DOHH2 (cell line): ENCODE data around the gene CTSD.

Experiments used
- H3F3A ChIP-seq: fragments of 200-600 bp; sonication (generic), shearing (Covaris generic); 2 replicates; pipeline ENCODE4 v1.6.0; 2016; ENCODE audit warnings: antibody characterized with exemption, mild to moderate bottlenecking; ENCODE audit not compliant: control insufficient read depth, insufficient read depth
- H3K27ac ChIP-seq: fragments of 200-600 bp; sonication (generic); 2 replicates; pipeline ENCODE4 v1.5.1; 2014; ENCODE audit warnings: low read depth, mild to moderate bottlenecking, low read length, moderate library complexity
- H3K27me3 ChIP-seq: fragments of 200-600 bp; sonication (generic); 2 replicates; pipeline ENCODE4 v1.6.1; 2014; ENCODE audit warnings: mild to moderate bottlenecking, low read length, mixed read lengths; ENCODE audit not compliant: control insufficient read depth
- H3K36me3 ChIP-seq: fragments of 200-600 bp; sonication (generic); 2 replicates; pipeline ENCODE4 v1.6.1; 2014; ENCODE audit warnings: mild to moderate bottlenecking, low read length, moderate library complexity, mixed read lengths; ENCODE audit not compliant: control insufficient read depth
- H3K4me1 ChIP-seq: fragments of 200-600 bp; sonication (generic); 2 replicates; pipeline ENCODE4 v1.6.1; 2014; ENCODE audit warnings: mild to moderate bottlenecking, low read length, mixed read lengths; ENCODE audit not compliant: control insufficient read depth
- H3K4me2 ChIP-seq: fragments of 200-600 bp; sonication (generic); 2 replicates; pipeline ENCODE4 v1.6.0; 2014; ENCODE audit warnings: mild to moderate bottlenecking, low read length, moderate library complexity
- H3K4me3 ChIP-seq: fragments of 200-600 bp; sonication (generic); 2 replicates; pipeline ENCODE4 v1.5.1; 2014; ENCODE audit warnings: mild to moderate bottlenecking, low read length, mixed read lengths
- H3K79me2 ChIP-seq: fragments of 200-600 bp; sonication (generic); 2 replicates; pipeline ENCODE4 v1.6.1; 2014; ENCODE audit warnings: mild to moderate bottlenecking, low read length, mixed read lengths; ENCODE audit not compliant: control insufficient read depth
- H3K9me2 ChIP-seq: fragments of 200-600 bp; sonication (generic); replicated peaks from 2 replicates; pipeline ENCODE4 v1.6.1; 2014; ENCODE audit warnings: mild to moderate bottlenecking, low read length, mixed read lengths; ENCODE audit not compliant: control insufficient read depth
- H3K9me3 ChIP-seq: fragments of 200-600 bp; sonication (generic); 2 replicates; pipeline ENCODE4 v1.6.1; 2014; ENCODE audit warnings: antibody characterized with exemption, low read length, mixed read lengths; ENCODE audit not compliant: control insufficient read depth, insufficient read depth
- H4K20me1 ChIP-seq: fragments of 200-600 bp; sonication (generic); 2 replicates; pipeline ENCODE4 v1.6.0; 2014; ENCODE audit warnings: low read depth, mild to moderate bottlenecking, antibody characterized with exemption, low read length, moderate library complexity; ENCODE audit not compliant: control insufficient read depth, insufficient read depth
- CTCF ChIP-seq: fragments of 200-600 bp; sonication (generic); IDR thresholded peaks from one replicate; pipeline ENCODE4 v1.5.1; 2014; ENCODE audit warnings: antibody characterized with exemption, mild to moderate bottlenecking, low read depth, low read length; ENCODE audit not compliant: poor library complexity, severe bottlenecking
- EZH2phosphoT487 ChIP-seq: fragments of 200-600 bp; sonication (generic); IDR thresholded peaks from 2 replicates; pipeline ENCODE4 v1.6.1; 2017; ENCODE audit warnings: borderline replicate concordance, mild to moderate bottlenecking, antibody characterized with exemption, low read length, moderate library complexity, mixed read lengths

CTSD gene

DNA sequence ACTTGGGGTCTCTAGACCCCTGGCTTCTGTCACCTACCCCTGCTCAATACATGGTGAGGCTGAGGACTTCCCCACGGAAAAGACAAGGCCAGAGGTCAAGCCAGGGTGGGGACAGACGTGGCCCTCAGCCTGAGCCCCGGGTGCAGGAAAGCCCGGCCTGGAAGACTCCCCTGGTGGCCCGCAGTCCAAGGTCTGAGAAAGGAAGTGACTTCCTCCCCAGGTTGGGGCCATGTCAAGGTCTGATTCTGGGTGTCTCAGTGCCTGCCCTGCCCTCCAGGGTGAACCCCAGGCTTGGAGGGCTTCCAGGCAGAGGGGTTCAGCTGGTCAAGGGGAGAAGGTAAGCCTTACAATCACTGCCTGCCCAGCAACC, 3.9 kb downstream of the CTSD start:
- peaks cover 27% of the 10 kb centered on the region for H3K4me1 ChIP-seq
- no peaks in the 10 kb centered on the region for H4K20me1 ChIP-seq
- H3K36me3 ChIP-seq: no peaks in the 10 kb centered on the region
- H3K4me3 ChIP-seq: no peak overlapping the region
- no peaks in the 10 kb centered on the region for H3F3A ChIP-seq
- H3K4me2 ChIP-seq: no peak overlapping the region
- H3K79me2 ChIP-seq: no peaks in the 10 kb centered on the region
- TF ChIP-seq CTCF: no peak
- no peak for TF ChIP-seq EZH2phosphoT487
- H3K27ac ChIP-seq: no peak overlapping the region
- H3K9me2 ChIP-seq: no peaks in the 10 kb centered on the region
- no peaks in the 10 kb centered on the region for H3K27me3 ChIP-seq
- no peaks in the 10 kb centered on the region for H3K9me3 ChIP-seq

GRCh38 chr11:1759151-1759850, 4.4 kb downstream of the CTSD start:
- no peak for TF ChIP-seq EZH2phosphoT487
- Histone ChIP-seq H3K4me2 (no peak overlapping the region), H4K20me1 (no peaks in the 10 kb centered on the region), H3K9me2 (no peaks in the 10 kb centered on the region), H3K4me1 (peaks cover 25% of the 10 kb centered on the region), H3K27ac (no peak overlapping the region), H3K27me3 (no peaks in the 10 kb centered on the region), H3K79me2 (no peaks in the 10 kb centered on the region), H3K9me3 (no peaks in the 10 kb centered on the region), H3K36me3 (no peaks in the 10 kb centered on the region), H3K4me3 (no peak overlapping the region), H3F3A (no peaks in the 10 kb centered on the region)

- Histone ChIP-seq H3K9me2 (no peaks in the 10 kb centered on the region), H3K4me1 (peaks cover 23% of the 10 kb centered on the region), H3K9me3 (no peaks in the 10 kb centered on the region), H3K4me2 (peak overlapping the region; percentile 31; the same call in 1 of the 2 replicates), H3K36me3 (no peaks in the 10 kb centered on the region), H3K4me3 (no peak overlapping the region), H4K20me1 (no peaks in the 10 kb centered on the region), H3K27ac (no peak overlapping the region), H3F3A (no peaks in the 10 kb centered on the region), H3K27me3 (no peaks in the 10 kb centered on the region), H3K79me2 (no peaks in the 10 kb centered on the region)
- no peak for TF ChIP-seq EZH2phosphoT487
- no peak for TF ChIP-seq CTCF
These were observed 5.0 kb downstream of the CTSD start for GRCh38 chr11:1758611-1759150.

- no peaks in the 10 kb centered on the region for H3K79me2 ChIP-seq
- H4K20me1 ChIP-seq: no peaks in the 10 kb centered on the region
- no peak overlapping the region for H3K27ac ChIP-seq
- H3K27me3 ChIP-seq: no peaks in the 10 kb centered on the region
- H3K4me3 ChIP-seq: no peak overlapping the region
- H3K36me3 ChIP-seq: no peaks in the 10 kb centered on the region
- H3K4me1 ChIP-seq: peaks cover 18% of the 10 kb centered on the region
- H3K9me2 ChIP-seq: no peaks in the 10 kb centered on the region
- no peak for TF ChIP-seq EZH2phosphoT487
- H3K4me2 ChIP-seq: peak overlapping the region; percentile 31
- H3F3A ChIP-seq: no peaks in the 10 kb centered on the region
- no peaks in the 10 kb centered on the region for H3K9me3 ChIP-seq
These were observed 5.7 kb downstream of the CTSD start for GRCh38 chr11:1757861-1758610.
